Measurements from ENCODE around the gene ACER2. TPM values are rescaled to one million over a fixed set of nuclear protein-coding genes. Genes with fewer than 3 reads are reported as not detected.

Gene ACER2
- total RNA-seq, 4 donors from 2014 or later = 2.8 to 13.5 (median 6.9) TPM

- Histone ChIP-seq H3K4me3 (no peak overlapping the region), H3K27ac (no peak overlapping the region), H3K27me3 (no peaks in the 10 kb centered on the region), H3K36me3 (no peaks in the 10 kb centered on the region), H3K4me1 (no peaks in the 10 kb centered on the region), H3K9me3 (no peaks in the 10 kb centered on the region)
- TF ChIP-seq POLR2A (IDR thresholded peaks at IDR 0.05) = no peak
- TF ChIP-seq, protein P1, sequence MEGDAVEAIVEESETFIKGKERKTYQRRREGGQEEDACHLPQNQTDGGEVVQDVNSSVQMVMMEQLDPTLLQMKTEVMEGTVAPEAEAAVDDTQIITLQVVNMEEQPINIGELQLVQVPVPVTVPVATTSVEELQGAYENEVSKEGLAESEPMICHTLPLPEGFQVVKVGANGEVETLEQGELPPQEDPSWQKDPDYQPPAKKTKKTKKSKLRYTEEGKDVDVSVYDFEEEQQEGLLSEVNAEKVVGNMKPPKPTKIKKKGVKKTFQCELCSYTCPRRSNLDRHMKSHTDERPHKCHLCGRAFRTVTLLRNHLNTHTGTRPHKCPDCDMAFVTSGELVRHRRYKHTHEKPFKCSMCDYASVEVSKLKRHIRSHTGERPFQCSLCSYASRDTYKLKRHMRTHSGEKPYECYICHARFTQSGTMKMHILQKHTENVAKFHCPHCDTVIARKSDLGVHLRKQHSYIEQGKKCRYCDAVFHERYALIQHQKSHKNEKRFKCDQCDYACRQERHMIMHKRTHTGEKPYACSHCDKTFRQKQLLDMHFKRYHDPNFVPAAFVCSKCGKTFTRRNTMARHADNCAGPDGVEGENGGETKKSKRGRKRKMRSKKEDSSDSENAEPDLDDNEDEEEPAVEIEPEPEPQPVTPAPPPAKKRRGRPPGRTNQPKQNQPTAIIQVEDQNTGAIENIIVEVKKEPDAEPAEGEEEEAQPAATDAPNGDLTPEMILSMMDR (IDR thresholded peaks at IDR 0.05) = no peak
- intact Hi-C loops (cut with DNase I; ENCODE audit: low total_unique reads) = no loop called here
- no peak for DNase-seq
Measured at GRCh38 chr9:19375538-19375937, 33.3 kb upstream of the ACER2 start.

- Histone ChIP-seq H3K27ac (no peak overlapping the region), H3K36me3 (no peaks in the 10 kb centered on the region), H3K4me3 (no peak overlapping the region), H3K27me3 (no peaks in the 10 kb centered on the region), H3K4me1 (no peaks in the 10 kb centered on the region), H3K9me3 (no peaks in the 10 kb centered on the region)
- no peak for DNase-seq
- intact Hi-C loops (cut with DNase I; ENCODE audit: low total_unique reads) = no loop called here
- TF ChIP-seq, protein P1 (IDR thresholded peaks at IDR 0.05) = no peak
- TF ChIP-seq POLR2A (IDR thresholded peaks at IDR 0.05) = no peak
Measured at GRCh38 chr9:19376931-19377330, 31.9 kb upstream of the ACER2 start.

GRCh38 chr9:19378164-19378563, 30.6 kb upstream of the ACER2 start:
- DNase-seq = no peak
- Histone ChIP-seq H3K27me3 (no peaks in the 10 kb centered on the region), H3K9me3 (no peaks in the 10 kb centered on the region), H3K36me3 (no peaks in the 10 kb centered on the region), H3K27ac (peak overlapping the region in 1 of 2 donors; percentile 95), H3K4me3 (no peak overlapping the region), H3K4me1 (no peaks in the 10 kb centered on the region)
- TF ChIP-seq, protein P1 (IDR thresholded peaks at IDR 0.05) = no peak
- TF ChIP-seq POLR2A (IDR thresholded peaks at IDR 0.05) = no peak
- intact Hi-C loops (cut with DNase I; ENCODE audit: low total_unique reads) = no loop called here

DNA sequence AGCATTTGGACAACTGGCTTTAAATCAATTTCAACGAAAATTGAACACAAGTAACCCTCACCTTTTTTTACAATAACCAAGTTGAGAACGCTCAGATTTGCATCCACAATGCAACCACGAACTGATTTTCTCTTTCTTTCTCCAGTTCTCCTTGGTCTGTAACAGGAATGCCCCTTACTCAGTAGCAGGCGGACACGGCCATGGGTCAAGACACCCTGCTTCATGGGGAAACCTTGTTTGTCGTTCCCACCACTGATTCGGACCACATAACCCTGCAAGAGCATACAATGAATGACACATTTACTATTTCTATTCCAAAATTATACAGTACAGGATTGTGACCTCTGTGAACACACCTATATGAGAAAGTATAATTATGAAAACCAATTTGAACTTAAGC, 30.2 kb upstream of the ACER2 start:
- H3K36me3 ChIP-seq = no peaks in the 10 kb centered on the region
- peak overlapping the region in 1 of 2 donors; percentile 95 for H3K27ac ChIP-seq
- DNase-seq = no peak
- no peaks in the 10 kb centered on the region for H3K9me3 ChIP-seq
- TF ChIP-seq, protein P1 (IDR thresholded peaks at IDR 0.05) = no peak
- no peak for TF ChIP-seq POLR2A (IDR thresholded peaks at IDR 0.05)
- H3K27me3 ChIP-seq = no peaks in the 10 kb centered on the region
- peak overlapping the region in 1 of 2 donors; percentile 74 for H3K4me3 ChIP-seq
- no peaks in the 10 kb centered on the region for H3K4me1 ChIP-seq
- intact Hi-C loops (cut with DNase I; ENCODE audit: low total_unique reads) = no loop called here

DNA sequence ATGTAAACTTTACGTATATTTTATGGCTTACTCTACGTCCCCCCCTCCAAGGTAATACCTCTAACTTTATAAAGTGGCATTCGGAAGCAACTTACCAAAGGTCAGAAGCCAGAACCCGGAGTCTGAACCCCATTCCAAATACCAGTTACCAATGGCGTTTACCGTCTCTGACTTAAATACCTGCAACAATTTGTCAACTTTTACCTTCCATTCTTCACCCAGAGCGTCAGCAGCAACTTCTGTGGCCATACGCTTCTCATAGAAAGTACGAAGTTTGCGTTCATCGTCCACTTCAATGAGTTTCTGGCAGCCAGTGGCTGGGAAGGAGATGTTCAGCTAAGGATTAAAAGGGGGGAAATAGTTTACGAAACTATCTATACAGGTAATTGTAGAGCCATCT, 29.5 kb upstream of the ACER2 start:
- TF ChIP-seq, protein P1 (IDR thresholded peaks at IDR 0.05) = no peak
- TF ChIP-seq POLR2A (IDR thresholded peaks at IDR 0.05) = no peak
- Histone ChIP-seq H3K36me3 (no peaks in the 10 kb centered on the region), H3K4me1 (no peaks in the 10 kb centered on the region), H3K27ac (peak overlapping the region; percentile 94 to 95), H3K27me3 (no peaks in the 10 kb centered on the region), H3K9me3 (no peaks in the 10 kb centered on the region), H3K4me3 (peak overlapping the region; percentile 63 to 74)
- intact Hi-C loops (cut with DNase I; ENCODE audit: low total_unique reads) = no loop called here
- DNase-seq = no peak
